Cardiac septum (tissue), 1 donor: ENCODE measurements around the gene MBD6. TPM values are rescaled to one million over a fixed set of nuclear protein-coding genes. Genes with fewer than 3 reads are reported as not detected.
"Not testable (repeated sequence)": the region's sequence is repeated elsewhere in the genome, so short reads cannot be mapped to it uniquely, and the experiment has no call there.

Experiments used
- DNase-seq: peaks from one replicate; pipeline ENCODE4 v3.0.0-alpha.2; 2020; ENCODE audit warnings: low spot score
- intact Hi-C: fragments of 100-400 bp; cut with DNase I; formaldehyde crosslinking; loops from one replicate; pipeline ENCODE4 v1.14.0; 2022
- total RNA-seq: library from RNA; stranded (reverse); fragmentation: NEBNext Ultra II Directional; extraction: Animal tissue kit (Norgen Biotek cat#: 25700); gene quantifications from one replicate; pipeline ENCODE4 v1.2.1, GENCODE V29; 2021
- donor health status: DM: no; HTN: no; CAD: no.

The MBD6 gene
- total RNA-seq, 1 donor from 2014 or later, result 39.9 TPM

GRCh38 chr12:57554897-57555296 lies 32.3 kb downstream of the MBD6 start:
- intact Hi-C loops, result no loop called here
- DNase-seq, result no peak

- intact Hi-C loops, result no loop called here
These were observed 36.2 kb downstream of the MBD6 start for GRCh38 chr12:57558864-57559263.

GRCh38 chr12:57560516-57560915 lies 37.9 kb downstream of the MBD6 start:
- DNase-seq, result no peak
- intact Hi-C loops, result no loop called here

More at GRCh38 chr12:57558864-57559263, 36.2 kb downstream of the MBD6 start:
- DNase-seq, result no peak

- DNase-seq, intact Hi-C loops: not testable (repeated sequence)
These were observed 38.5 kb downstream of the MBD6 start for GRCh38 chr12:57561117-57561516.

GRCh38 chr12:57563358-57563757 lies 40.7 kb downstream of the MBD6 start:
- no peak for DNase-seq
- intact Hi-C loops, result no loop called here

GRCh38 chr12:57564178-57564740 lies 41.6 kb downstream of the MBD6 start:
- DNase-seq, result no peak
- intact Hi-C loops, result no loop called here

DNA sequence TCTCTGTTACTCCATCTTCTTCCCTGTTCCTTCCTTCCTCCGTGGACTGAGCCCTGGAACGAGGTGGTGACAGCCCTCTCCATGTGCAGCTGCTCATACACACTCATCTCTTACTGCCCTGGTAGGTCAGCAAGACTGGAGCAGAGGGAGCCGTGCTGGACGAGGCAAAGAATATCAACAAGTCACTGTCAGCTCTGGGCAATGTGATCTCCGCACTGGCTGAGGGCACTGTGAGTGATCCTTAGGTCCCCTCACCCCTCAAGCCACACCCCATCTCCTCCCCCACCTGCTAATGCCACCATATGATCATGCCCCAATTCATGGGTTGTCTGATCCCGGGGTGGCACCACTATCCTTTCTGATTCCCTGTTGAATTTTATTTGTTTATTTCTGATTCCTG lies 46.2 kb downstream of the MBD6 start:
- intact Hi-C loops, result no loop called here

DNA sequence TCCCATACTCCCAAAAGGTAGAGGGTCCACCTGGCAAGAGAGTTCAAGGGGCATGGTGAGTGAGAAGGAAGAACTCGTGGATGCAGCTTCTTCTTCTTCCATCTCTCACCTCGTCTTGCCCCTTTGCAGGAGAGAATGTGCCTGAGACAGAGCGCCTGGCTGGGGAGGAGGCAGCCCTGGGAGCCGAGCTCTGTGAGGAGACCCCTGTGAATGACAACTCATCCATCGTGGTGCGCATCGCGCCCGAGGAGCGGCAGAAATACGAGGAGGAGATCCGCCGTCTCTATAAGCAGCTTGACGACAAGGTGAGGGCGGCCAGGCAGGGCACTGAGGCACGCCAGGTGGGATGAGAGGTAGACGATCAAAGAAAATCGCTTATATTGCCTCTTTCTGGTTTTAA lies 47.2 kb downstream of the MBD6 start:
- intact Hi-C loops, result no loop called here

More for the DNA sequence above, 46.2 kb downstream of the MBD6 start:
- DNase-seq, result no peak

GRCh38 chr12:57570438-57570837 lies 47.8 kb downstream of the MBD6 start:
- intact Hi-C loops, result not testable (repeated sequence)

More for the DNA sequence above, 47.2 kb downstream of the MBD6 start:
- no peak for DNase-seq

DNA sequence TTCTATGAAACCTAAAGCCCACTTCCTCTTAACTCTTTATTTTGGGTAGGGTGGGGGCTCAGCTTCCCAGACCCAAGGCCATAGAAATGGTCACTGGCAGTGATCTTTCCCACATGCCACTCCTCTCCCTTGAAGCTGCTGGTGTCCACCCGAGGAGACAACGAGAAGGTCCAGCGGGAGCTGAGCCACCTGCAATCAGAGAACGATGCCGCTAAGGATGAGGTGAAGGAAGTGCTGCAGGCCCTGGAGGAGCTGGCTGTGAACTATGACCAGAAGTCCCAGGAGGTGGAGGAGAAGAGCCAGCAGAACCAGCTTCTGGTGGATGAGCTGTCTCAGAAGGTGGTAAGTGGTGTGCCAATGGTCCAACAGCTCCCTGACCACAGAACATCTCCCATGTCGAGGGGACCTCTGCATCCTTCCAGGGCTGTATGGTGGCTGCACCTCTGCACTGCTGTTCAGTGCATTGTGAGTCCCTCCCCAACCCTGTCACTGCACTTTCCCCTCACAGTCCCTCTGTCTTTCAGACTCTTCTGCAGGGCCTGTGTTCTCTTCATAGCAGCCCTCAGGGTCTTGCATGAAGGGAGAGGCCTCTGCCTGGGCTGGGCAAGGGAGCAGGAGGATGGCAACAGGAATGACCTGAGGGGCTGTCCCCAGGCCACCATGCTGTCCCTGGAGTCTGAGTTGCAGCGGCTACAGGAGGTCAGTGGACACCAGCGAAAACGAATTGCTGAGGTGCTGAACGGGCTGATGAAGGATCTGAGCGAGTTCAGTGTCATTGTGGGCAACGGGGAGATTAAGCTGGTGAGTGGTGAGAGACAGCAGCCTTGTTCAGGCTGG lies 49.5 kb downstream of the MBD6 start:
- intact Hi-C loops, result no loop called here
- DNase-seq, result no peak

More at GRCh38 chr12:57570438-57570837, 47.8 kb downstream of the MBD6 start:
- not testable (repeated sequence) for DNase-seq

- DNase-seq, result no peak
- intact Hi-C loops, result no loop called here
These were observed 52.2 kb downstream of the MBD6 start for GRCh38 chr12:57574795-57575194.

DNA sequence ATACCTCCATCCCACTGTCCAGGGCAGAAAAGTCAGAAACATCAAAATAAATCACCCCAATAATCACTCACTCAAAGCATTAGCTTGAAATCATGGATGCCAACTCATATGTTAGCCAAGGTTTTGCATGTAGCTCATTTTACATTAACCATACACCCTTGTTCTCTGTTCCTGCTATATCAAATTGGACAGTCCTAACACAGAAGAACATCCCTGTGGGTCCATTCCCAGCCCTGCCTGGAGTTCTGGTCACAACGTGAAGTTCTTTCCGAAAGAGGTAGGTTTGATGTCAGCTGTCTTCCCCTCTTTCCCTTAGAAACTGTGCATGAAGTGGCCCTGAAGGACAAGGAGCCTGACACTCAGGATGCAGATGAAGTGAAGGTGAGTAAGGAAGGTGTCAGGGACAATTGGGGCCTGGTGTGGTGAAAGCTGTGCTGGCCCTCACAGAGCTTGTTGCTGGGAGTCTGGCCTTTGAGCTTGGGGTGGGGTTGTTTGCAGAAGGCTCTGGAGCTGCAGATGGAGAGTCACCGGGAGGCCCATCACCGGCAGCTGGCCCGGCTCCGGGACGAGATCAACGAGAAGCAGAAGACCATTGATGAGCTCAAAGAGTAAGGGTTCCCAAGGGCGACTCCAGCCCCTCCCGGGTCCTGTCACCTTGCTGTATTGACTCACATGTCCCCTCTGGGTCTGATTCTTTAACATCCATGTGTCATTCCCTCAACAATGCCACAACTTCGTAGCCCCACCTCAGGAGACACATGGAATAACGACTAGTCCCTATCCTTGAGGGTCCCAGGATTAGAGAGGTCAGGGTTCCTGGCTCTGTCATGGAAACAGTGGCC lies 53.4 kb downstream of the MBD6 start:
- DNase-seq, result no peak
- intact Hi-C loops, result no loop called here

GRCh38 chr12:57576613-57577160 lies 54.1 kb downstream of the MBD6 start:
- DNase-seq, result peak; percentile 35
- intact Hi-C loops, result no loop called here

- intact Hi-C loops, result no loop called here
- DNase-seq, result no peak
These were observed 55.5 kb downstream of the MBD6 start for GRCh38 chr12:57577981-57578758.

DNA sequence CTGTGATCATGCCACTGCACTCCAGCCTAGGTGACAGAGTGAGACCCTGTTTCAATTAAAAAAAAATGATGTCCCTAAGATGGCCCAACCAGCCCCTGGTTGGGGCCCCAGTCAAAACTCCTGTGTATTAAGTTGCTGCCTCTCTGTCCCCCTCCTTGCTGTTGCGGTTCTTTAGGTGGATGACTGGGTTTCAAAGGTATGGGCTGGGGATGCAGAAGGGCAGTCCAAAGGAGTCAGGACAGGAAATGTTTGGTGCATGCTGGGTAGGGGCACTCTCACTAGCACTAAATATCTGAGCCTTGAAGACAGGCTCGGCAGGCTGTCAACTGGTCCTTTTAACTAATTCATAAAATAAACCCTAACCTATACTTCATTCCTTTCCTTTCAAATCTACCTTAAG lies 56.4 kb downstream of the MBD6 start:
- intact Hi-C loops, result no loop called here
- DNase-seq, result peak; percentile 17
